ENCODE measurements around the gene SYCP2.

- no peak for TF ChIP-seq CTCF (IDR thresholded peaks at IDR 0.05)
- TF ChIP-seq POLR2A (IDR thresholded peaks at IDR 0.05) = no peak
- no peak for TF ChIP-seq POLR2AphosphoS5 (IDR thresholded peaks at IDR 0.05)
These were observed 116.0 kb downstream of the SYCP2 start for GRCh38 chr20:59817406-59817805.
